H1 (cell line): Measurements from ENCODE around the gene LPIN2.

ENCODE experiments used
- ATF2 ChIP-seq: IDR thresholded peaks from 2 replicates; pipeline ENCODE4 v1.6.1; 2012; ENCODE audit warnings: low read length, inconsistent platforms
- ATF3 ChIP-seq: IDR thresholded peaks from 2 replicates; pipeline ENCODE4 v1.6.1; 2011; ENCODE audit warnings: low read depth, mild to moderate bottlenecking, low read length; ENCODE audit not compliant: insufficient read depth
- BACH1 ChIP-seq: IDR thresholded peaks from 2 replicates; pipeline ENCODE4 v1.6.1; 2012; ENCODE audit warnings: low read length, improper control_type of control experiment
- CHD2 ChIP-seq: IDR thresholded peaks from 2 replicates; pipeline ENCODE4 v1.6.1; 2012; ENCODE audit warnings: low read length, improper control_type of control experiment
- CTCF ChIP-seq, 3 experiments: IDR thresholded peaks; 1 replicate in 2 of 3; 2 replicates in 1 of 3; pipeline versions ENCODE4 v1.5.1 to v1.6.1; 2011; ENCODE audit warnings: low read length in 3 of 3, mild to moderate bottlenecking in 3 of 3, inconsistent platforms in 2 of 3, low read depth in 1 of 3, moderate library complexity in 1 of 3; ENCODE audit not compliant: insufficient read depth in 1 of 3; ENCODE audit errors: control extremely low read depth in 1 of 3
- FOSL1 ChIP-seq: IDR thresholded peaks from 2 replicates; pipeline ENCODE4 v1.6.1; 2011; ENCODE audit warnings: mild to moderate bottlenecking, low read depth, low read length, moderate library complexity; ENCODE audit not compliant: insufficient read depth
- KDM4A ChIP-seq: IDR thresholded peaks from one replicate; pipeline ENCODE4 v1.7.1; 2012; ENCODE audit warnings: low read depth, mild to moderate bottlenecking, moderate library complexity, low read length, inconsistent platforms; ENCODE audit not compliant: severe bottlenecking
- MAX ChIP-seq: IDR thresholded peaks from 2 replicates; pipeline ENCODE4 v1.6.1; 2012; ENCODE audit warnings: inconsistent platforms
- RFX5 ChIP-seq: IDR thresholded peaks from 2 replicates; pipeline ENCODE4 v1.6.1; 2011; ENCODE audit warnings: low read depth, low read length, improper control_type of control experiment, borderline replicate concordance
- SIN3A ChIP-seq, 2 experiments: IDR thresholded peaks in 1 of 2; conservative IDR thresholded peaks in 1 of 2; 2 replicates each; pipeline ENCODE4 v1.6.1; 2011 to 2012; ENCODE audit warnings: low read length in 2 of 2, improper control_type of control experiment in 1 of 2, low read depth in 1 of 2, mild to moderate bottlenecking in 1 of 2
- SRF ChIP-seq: IDR thresholded peaks from 2 replicates; pipeline ENCODE4 v1.6.1; 2011; ENCODE audit warnings: mild to moderate bottlenecking, low read depth, low read length, moderate library complexity
- TBP ChIP-seq: IDR thresholded peaks from 2 replicates; pipeline ENCODE4 v1.6.1; 2011; ENCODE audit warnings: low read depth, low read length, improper control_type of control experiment
- YY1 ChIP-seq: IDR thresholded peaks from 2 replicates; pipeline ENCODE4 v1.6.1; 2011; ENCODE audit warnings: low read depth, mild to moderate bottlenecking, low read length

GRCh38 chr18:3052411-3052758, 39.4 kb upstream of the LPIN2 start:
- TF ChIP-seq CTCF (IDR thresholded peaks at IDR 0.05; ENCODE audit: control extremely low read depth in 1 of 3, insufficient read depth in 1 of 3, low read depth in 1 of 3, low read length in 3 of 3) (no peak), KDM4A (no peak), MAX (no peak), TBP (no peak), ATF3 (no peak), RFX5 (no peak), FOSL1 (no peak), SIN3A (conservative IDR thresholded peaks at IDR 0.05 in 1 of 2, IDR thresholded peaks at IDR 0.05 in 1 of 2; ENCODE audit: low read depth in 1 of 2, low read length in 2 of 2) (no peak), BACH1 (no peak), YY1 (no peak), SRF (no peak), CHD2 (no peak), ATF2 (no peak)
